Esophagus (tissue), 2 donors: Measurements from ENCODE around the gene CHCHD3. TPM values are rescaled to one million over a fixed set of nuclear protein-coding genes. Genes with fewer than 3 reads are reported as not detected.

ENCODE experiments used
- H3K27ac ChIP-seq, 2 donors: one replicate each; pipeline ENCODE4 v1.5.1; 2013; ENCODE audit warnings: low read depth in 2 of 2, mild to moderate bottlenecking in 2 of 2, inconsistent platforms in 1 of 2, low read length in 1 of 2, moderate library complexity in 1 of 2
- H3K27me3 ChIP-seq, 2 donors: one replicate each; pipeline ENCODE4 v1.6.1; 2013; ENCODE audit warnings: low read length in 2 of 2, control low read depth in 1 of 2, mild to moderate bottlenecking in 1 of 2; ENCODE audit not compliant: insufficient read depth in 2 of 2, control insufficient read depth in 1 of 2
- H3K36me3 ChIP-seq, 2 donors: one replicate each; pipeline ENCODE4 v1.6.1; 2013; ENCODE audit warnings: low read length in 1 of 2; ENCODE audit not compliant: control insufficient read depth in 2 of 2, insufficient read depth in 2 of 2
- H3K4me1 ChIP-seq, 2 donors: one replicate each; pipeline ENCODE4 v1.6.1; 2013; ENCODE audit warnings: low read length in 1 of 2; ENCODE audit not compliant: control insufficient read depth in 2 of 2, insufficient read depth in 2 of 2
- H3K4me3 ChIP-seq, 2 donors: one replicate each; pipeline ENCODE4 v1.5.1; 2013; ENCODE audit warnings: low read length in 2 of 2, mild to moderate bottlenecking in 2 of 2, low read depth in 1 of 2, moderate library complexity in 1 of 2
- H3K9me3 ChIP-seq, 2 donors: one replicate each; pipeline ENCODE4 v1.6.1; 2013; ENCODE audit warnings: mild to moderate bottlenecking in 2 of 2, low read depth in 1 of 2, low read length in 1 of 2, moderate library complexity in 1 of 2; ENCODE audit not compliant: control insufficient read depth in 2 of 2, insufficient read depth in 1 of 2
- WGBS, 2 donors: extraction: QIAGEN DNeasy Blood & Tissue Kit; methylation state at CpG; one replicate each; pipeline ENCODE4 v1.1.7; 2013; 5-methylcytosine and 5-hydroxymethylcytosine counted together
- polyA plus RNA-seq, 2 donors: library from polyadenylated mRNA; stranded (reverse); fragments of 200-250 nt; gene quantifications; one replicate each; pipeline ENCODE4 v1.2.3, GENCODE V29; 2013
- donor health status: healthy with polysubstance abuse.
- donor health status: Bipolar disorder and iron deficiency.

CHCHD3 gene
- polyA plus RNA-seq, 2 donors: 7.4 to 29.0 TPM

DNA sequence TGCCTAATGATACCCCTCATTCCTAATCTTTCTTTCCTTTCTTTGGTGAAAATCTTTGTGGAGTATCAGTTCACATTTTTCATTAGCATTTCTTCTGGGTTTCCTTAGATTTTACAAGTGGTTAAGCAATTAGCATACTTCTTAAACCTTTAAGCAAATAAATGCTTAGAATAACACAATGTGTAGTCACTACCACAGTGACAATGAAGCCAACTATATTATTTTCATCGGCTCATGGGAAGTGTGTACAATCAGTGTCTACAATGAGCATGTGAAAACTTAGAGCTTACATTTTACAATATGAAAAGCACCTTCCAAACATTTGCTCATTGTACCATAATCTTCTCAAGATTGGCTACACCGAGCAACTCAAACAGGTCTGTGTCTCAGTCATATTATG lies 329.5 kb downstream of the CHCHD3 start:
- 61 to 81% methylated on average over 2 of the region's 2 CpGs for WGBS, 2 donors
- Histone ChIP-seq H3K36me3 (no peaks in the 10 kb centered on the region), H3K4me3 (no peak overlapping the region), H3K4me1 (no peaks in the 10 kb centered on the region), H3K27me3 (no peaks in the 10 kb centered on the region), H3K27ac (no peak overlapping the region), H3K9me3 (no peaks in the 10 kb centered on the region)

- no peak overlapping the region for H3K4me3 ChIP-seq
- no peak overlapping the region for H3K27ac ChIP-seq
- WGBS, 2 donors: 57 to 58% methylated on average over 8 of the region's 8 CpGs
- H3K9me3 ChIP-seq: peaks cover 0 to 2% of the 10 kb centered on the region in 2 donors
- H3K27me3 ChIP-seq: no peaks in the 10 kb centered on the region
- no peaks in the 10 kb centered on the region for H3K36me3 ChIP-seq
- no peaks in the 10 kb centered on the region for H3K4me1 ChIP-seq
Observed at GRCh38 chr7:132751244-132751647, 330.6 kb downstream of the CHCHD3 start.

- no peaks in the 10 kb centered on the region for H3K4me1 ChIP-seq
- peaks cover 0 to 2% of the 10 kb centered on the region in 2 donors for H3K9me3 ChIP-seq
- 64 to 67% methylated on average over 11 of the region's 11 CpGs for WGBS, 2 donors
- H3K36me3 ChIP-seq: no peaks in the 10 kb centered on the region
- no peak overlapping the region for H3K27ac ChIP-seq
- H3K4me3 ChIP-seq: no peak overlapping the region
- no peaks in the 10 kb centered on the region for H3K27me3 ChIP-seq
Observed at GRCh38 chr7:132750530-132751217, 331.2 kb downstream of the CHCHD3 start.

- Histone ChIP-seq H3K27me3 (no peaks in the 10 kb centered on the region), H3K27ac (no peak overlapping the region), H3K9me3 (peaks cover 0 to 2% of the 10 kb centered on the region in 2 donors), H3K36me3 (no peaks in the 10 kb centered on the region), H3K4me3 (no peak overlapping the region), H3K4me1 (no peaks in the 10 kb centered on the region)
- 62 to 73% methylated on average over 7 of the region's 7 CpGs for WGBS, 2 donors
Observed at GRCh38 chr7:132750096-132750495, 331.8 kb downstream of the CHCHD3 start.

GRCh38 chr7:132745510-132745909 lies 336.4 kb downstream of the CHCHD3 start:
- Histone ChIP-seq H3K4me3 (no peak overlapping the region), H3K36me3 (no peaks in the 10 kb centered on the region), H3K27me3 (no peaks in the 10 kb centered on the region), H3K27ac (no peak overlapping the region), H3K9me3 (peaks cover 0 to 2% of the 10 kb centered on the region in 2 donors), H3K4me1 (no peaks in the 10 kb centered on the region)

DNA sequence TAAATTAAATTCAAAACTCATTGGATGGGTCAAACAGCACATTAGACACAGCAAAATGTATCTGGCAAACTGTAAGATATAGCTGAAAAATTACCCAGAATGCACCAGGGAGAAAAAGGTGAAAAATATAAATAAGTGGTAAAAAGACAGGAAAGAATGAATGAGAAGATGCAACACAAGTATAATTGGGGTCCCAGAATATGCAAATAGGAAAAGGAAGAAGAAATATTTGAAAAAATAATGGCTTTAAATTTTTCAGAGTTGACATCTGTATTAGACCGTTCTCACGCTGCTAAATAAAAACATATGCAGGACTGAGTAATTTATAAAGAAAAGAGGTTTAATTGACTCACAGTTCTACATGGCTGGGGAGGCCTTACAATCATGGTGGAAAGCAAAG lies 337.9 kb downstream of the CHCHD3 start:
- no peak overlapping the region for H3K4me3 ChIP-seq
- H3K36me3 ChIP-seq: no peaks in the 10 kb centered on the region
- peaks cover 0 to 2% of the 10 kb centered on the region in 2 donors for H3K9me3 ChIP-seq
- no peaks in the 10 kb centered on the region for H3K4me1 ChIP-seq
- H3K27ac ChIP-seq: no peak overlapping the region
- whole genome bisulfite sequencing, 2 donors: 96 to 97% methylated on average over 2 of the region's 2 CpGs
- no peaks in the 10 kb centered on the region for H3K27me3 ChIP-seq

DNA sequence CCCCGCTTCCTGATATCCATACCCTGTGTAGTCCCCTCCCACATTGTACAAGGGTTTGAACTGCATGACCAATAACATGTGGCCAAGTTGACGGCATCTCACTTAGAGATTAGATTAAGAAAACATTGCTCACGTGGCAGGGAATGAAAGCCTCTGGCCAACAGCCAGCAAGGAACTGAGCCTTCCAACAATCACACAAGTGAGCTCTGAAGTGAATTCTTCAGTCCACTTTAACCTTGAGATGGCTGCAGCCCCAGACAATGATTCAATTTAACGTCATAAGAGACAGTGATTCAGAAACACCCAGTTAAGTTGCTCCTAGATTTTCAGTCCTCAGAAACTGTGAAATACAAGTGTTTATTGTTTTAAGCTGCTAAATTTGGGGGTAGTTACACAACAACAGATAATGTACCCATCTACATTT lies 339.7 kb downstream of the CHCHD3 start:
- no peak overlapping the region for H3K4me3 ChIP-seq
- H3K9me3 ChIP-seq: peaks cover 0 to 2% of the 10 kb centered on the region in 2 donors
- no peaks in the 10 kb centered on the region for H3K36me3 ChIP-seq
- H3K27me3 ChIP-seq: no peaks in the 10 kb centered on the region
- no peaks in the 10 kb centered on the region for H3K4me1 ChIP-seq
- no peak overlapping the region for H3K27ac ChIP-seq
- 33 to 38% methylated on average over 4 of the region's 4 CpGs for WGBS, 2 donors

DNA sequence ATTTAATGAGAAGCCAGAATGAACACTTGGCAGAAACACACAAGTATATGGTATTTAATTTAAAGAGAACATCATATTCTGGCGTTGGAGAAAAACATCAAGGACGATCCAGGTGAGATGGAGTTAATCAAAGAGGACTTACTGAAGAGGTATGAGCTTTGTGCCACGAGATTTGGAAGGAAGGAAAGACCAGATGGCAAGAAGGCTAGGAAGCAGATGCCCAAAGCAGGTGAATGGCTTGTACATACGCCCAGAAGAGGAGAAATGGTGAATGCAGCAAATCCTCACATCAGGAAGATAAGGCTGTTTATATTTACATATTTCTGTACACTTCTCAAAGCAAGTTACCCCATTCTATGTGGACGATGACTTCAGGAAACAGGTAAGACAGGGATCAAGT lies 341.7 kb downstream of the CHCHD3 start:
- H3K9me3 ChIP-seq: no peaks in the 10 kb centered on the region
- WGBS, 2 donors: 70 to 73% methylated on average over 5 of the region's 5 CpGs
- no peak overlapping the region for H3K27ac ChIP-seq
- H3K36me3 ChIP-seq: no peaks in the 10 kb centered on the region
- no peaks in the 10 kb centered on the region for H3K27me3 ChIP-seq
- no peaks in the 10 kb centered on the region for H3K4me1 ChIP-seq
- H3K4me3 ChIP-seq: no peak overlapping the region

GRCh38 chr7:132739271-132739955 lies 342.5 kb downstream of the CHCHD3 start:
- Histone ChIP-seq H3K4me1 (no peaks in the 10 kb centered on the region), H3K9me3 (no peaks in the 10 kb centered on the region), H3K4me3 (no peak overlapping the region), H3K27me3 (no peaks in the 10 kb centered on the region), H3K27ac (no peak overlapping the region), H3K36me3 (no peaks in the 10 kb centered on the region)
- WGBS, 2 donors: 35 to 48% methylated on average over 5 of the region's 5 CpGs

DNA sequence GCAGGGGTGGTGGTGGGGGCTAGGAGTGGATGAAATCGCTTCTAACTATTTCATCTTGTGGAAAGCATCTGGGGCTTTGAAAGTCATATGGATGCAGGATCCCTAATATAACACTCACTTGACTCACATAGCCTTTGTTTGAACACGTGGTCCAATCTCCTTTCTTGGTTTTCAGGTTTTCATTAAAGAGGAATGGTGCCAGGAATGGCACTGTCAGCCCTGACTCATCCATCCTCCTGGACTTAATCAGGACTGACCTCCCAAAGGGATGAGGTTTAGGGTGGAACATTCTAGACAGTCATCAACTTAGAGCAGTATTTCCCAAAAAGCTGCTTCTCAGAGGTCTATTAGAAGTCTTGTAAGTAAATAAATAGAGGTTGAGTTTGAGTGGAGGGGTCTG lies 343.6 kb downstream of the CHCHD3 start:
- Histone ChIP-seq H3K27ac (no peak overlapping the region), H3K36me3 (no peaks in the 10 kb centered on the region), H3K27me3 (no peaks in the 10 kb centered on the region), H3K9me3 (no peaks in the 10 kb centered on the region), H3K4me3 (no peak overlapping the region), H3K4me1 (no peaks in the 10 kb centered on the region)
- WGBS, 2 donors: 52 to 54% methylated on average over 2 of the region's 2 CpGs
